OCI-LY1 (cell line): ENCODE results near the gene SPTBN2.

ENCODE experiments used
- H2AFZ ChIP-seq: fragments of 200-600 bp; sonication (generic), shearing (Covaris generic); 2 replicates; pipeline ENCODE4 v1.6.0; 2014; ENCODE audit warnings: antibody characterized with exemption, mild to moderate bottlenecking, low read length
- H3F3A ChIP-seq: fragments of 200-600 bp; sonication (generic), shearing (Covaris generic); 2 replicates; pipeline ENCODE4 v1.6.0; 2014; ENCODE audit warnings: mild to moderate bottlenecking, antibody characterized with exemption, low read length, moderate library complexity; ENCODE audit not compliant: insufficient read depth
- H3K27ac ChIP-seq: fragments of 200-600 bp; sonication (generic); 2 replicates; pipeline ENCODE4 v1.5.1; 2014; ENCODE audit warnings: low read length, mixed run types, mild to moderate bottlenecking, low read depth; ENCODE audit not compliant: poor library complexity, severe bottlenecking
- H3K27me3 ChIP-seq: fragments of 200-600 bp; sonication (generic); 2 replicates; pipeline ENCODE4 v1.6.0; 2014; ENCODE audit warnings: antibody characterized with exemption, mild to moderate bottlenecking, low read length, moderate library complexity; ENCODE audit not compliant: insufficient read depth
- H3K36me3 ChIP-seq: fragments of 200-600 bp; sonication (generic); 2 replicates; pipeline ENCODE4 v1.6.1; 2014; ENCODE audit warnings: mild to moderate bottlenecking, antibody characterized with exemption, low read length, moderate library complexity, mixed read lengths; ENCODE audit not compliant: insufficient read depth
- H3K4me1 ChIP-seq: fragments of 200-600 bp; sonication (generic); 2 replicates; pipeline ENCODE4 v1.5.1; 2014; ENCODE audit warnings: mild to moderate bottlenecking, low read length, moderate library complexity; ENCODE audit not compliant: insufficient read depth, severe bottlenecking
- H3K4me2 ChIP-seq: fragments of 200-600 bp; sonication (generic), shearing (Covaris generic); 2 replicates; pipeline ENCODE4 v1.6.1; 2014; ENCODE audit warnings: low read length
- H3K4me3 ChIP-seq: fragments of 200-600 bp; sonication (generic); 2 replicates; pipeline ENCODE4 v1.5.1; 2014; ENCODE audit warnings: low read length, low read depth, mild to moderate bottlenecking, mixed read lengths; ENCODE audit not compliant: poor library complexity, severe bottlenecking
- H3K79me2 ChIP-seq: fragments of 200-600 bp; shearing (Covaris generic); 2 replicates; pipeline ENCODE4 v1.6.1; 2016; ENCODE audit warnings: mixed run types, low read length, mixed read lengths; ENCODE audit not compliant: insufficient read depth
- H3K9ac ChIP-seq: fragments of 200-600 bp; sonication (generic), shearing (Covaris generic); 2 replicates; pipeline ENCODE4 v1.6.1; 2014; ENCODE audit warnings: mild to moderate bottlenecking, low read length, mixed read lengths
- H3K9me2 ChIP-seq: fragments of 200-600 bp; sonication (generic), shearing (Covaris generic); 2 replicates; pipeline ENCODE4 v1.6.1; 2014; ENCODE audit warnings: low read depth, mild to moderate bottlenecking, low read length, mixed read lengths
- H3K9me3 ChIP-seq: fragments of 200-600 bp; shearing (Covaris generic); 2 replicates; pipeline ENCODE4 v1.6.1; 2014; ENCODE audit warnings: low read length, mixed read lengths
- H4K20me1 ChIP-seq: fragments of 200-600 bp; sonication (generic), shearing (Covaris generic); 2 replicates; pipeline ENCODE4 v1.6.0; 2016; ENCODE audit warnings: mild to moderate bottlenecking, low read length; ENCODE audit not compliant: insufficient read depth
- CTCF ChIP-seq: fragments of 200-600 bp; sonication (generic), shearing (Covaris generic); IDR thresholded peaks from 2 replicates; pipeline ENCODE4 v1.5.1; 2017; ENCODE audit warnings: mild to moderate bottlenecking, antibody characterized with exemption, low read length, moderate library complexity, mixed read lengths
- EZH2 ChIP-seq: fragments of 200-600 bp; sonication (generic), shearing (Covaris generic); IDR thresholded peaks from 2 replicates; pipeline ENCODE4 v1.8.0; 2017; ENCODE audit warnings: borderline replicate concordance, mixed run types, mild to moderate bottlenecking, antibody characterized with exemption, low read length, moderate library complexity, mixed read lengths

Gene SPTBN2

GRCh38 chr11:66708094-66708493 is 20.9 kb downstream of the SPTBN2 start:
- no peak overlapping the region for H3K9ac ChIP-seq
- no peaks in the 10 kb centered on the region for H3K9me2 ChIP-seq
- H3F3A ChIP-seq = no peaks in the 10 kb centered on the region
- no peak overlapping the region for H2AFZ ChIP-seq
- no peak for TF ChIP-seq CTCF
- TF ChIP-seq EZH2 = no peak
- H4K20me1 ChIP-seq = no peaks in the 10 kb centered on the region
- H3K36me3 ChIP-seq = peaks cover 54% of the 10 kb centered on the region
- no peaks in the 10 kb centered on the region for H3K9me3 ChIP-seq
- no peak overlapping the region for H3K27ac ChIP-seq
- H3K4me3 ChIP-seq = no peak overlapping the region
- H3K4me2 ChIP-seq = no peak overlapping the region
- H3K4me1 ChIP-seq = no peaks in the 10 kb centered on the region
- H3K27me3 ChIP-seq = no peaks in the 10 kb centered on the region
- no peaks in the 10 kb centered on the region for H3K79me2 ChIP-seq

GRCh38 chr11:66707486-66707885 is 21.5 kb downstream of the SPTBN2 start:
- H3K4me2 ChIP-seq = no peak overlapping the region
- no peaks in the 10 kb centered on the region for H3K79me2 ChIP-seq
- TF ChIP-seq CTCF (no peak), EZH2 (no peak)
- H3K9me2 ChIP-seq = no peaks in the 10 kb centered on the region
- H4K20me1 ChIP-seq = no peaks in the 10 kb centered on the region
- no peaks in the 10 kb centered on the region for H3K4me1 ChIP-seq
- H3K9ac ChIP-seq = no peak overlapping the region
- no peak overlapping the region for H2AFZ ChIP-seq
- no peaks in the 10 kb centered on the region for H3K9me3 ChIP-seq
- no peaks in the 10 kb centered on the region for H3F3A ChIP-seq
- peaks cover 54% of the 10 kb centered on the region for H3K36me3 ChIP-seq
- H3K4me3 ChIP-seq = no peak overlapping the region
- no peak overlapping the region for H3K27ac ChIP-seq
- no peaks in the 10 kb centered on the region for H3K27me3 ChIP-seq

- Histone ChIP-seq H3K4me2 (no peak overlapping the region), H4K20me1 (no peaks in the 10 kb centered on the region), H3K27me3 (no peaks in the 10 kb centered on the region), H2AFZ (no peak overlapping the region), H3K9me3 (no peaks in the 10 kb centered on the region), H3F3A (no peaks in the 10 kb centered on the region), H3K9ac (no peak overlapping the region), H3K4me1 (no peaks in the 10 kb centered on the region), H3K36me3 (peaks cover 52% of the 10 kb centered on the region), H3K9me2 (no peaks in the 10 kb centered on the region), H3K4me3 (no peak overlapping the region), H3K27ac (no peak overlapping the region), H3K79me2 (no peaks in the 10 kb centered on the region)
- TF ChIP-seq CTCF (no peak), EZH2 (no peak)
Measured at GRCh38 chr11:66706989-66707388, 22.0 kb downstream of the SPTBN2 start.
